Activated CD8-positive, alpha-beta memory T cell treated with anti-CD3 and anti-CD28 coated beads, Interleukin-2, amount 10 ng/mL, durations not matched to agents 7 days and 5 days (primary cell): Measurements from ENCODE around the gene C1orf210. TPM values are rescaled to one million over a fixed set of nuclear protein-coding genes. Genes with fewer than 3 reads are reported as not detected.

Source experiments
- ATAC-seq: fragments of 150-1000 bp; cut with Tn5 transposase; one replicate; pipeline ENCODE4 v1.10.0; 2021; ENCODE audit warnings: moderate library complexity
- CTCF ChIA-PET: fragments of 350-600 bp; sonication (Branson Sonifier 250); formaldehyde crosslinking; loops from one replicate; lab custom pipeline; 2021; ENCODE audit warnings: antibody characterized with exemption; lab: Charles Lee
- DNase-seq: peaks from one replicate; pipeline ENCODE4 v3.0.0-alpha.2; 2020
- H3K27ac Mint-ChIP-seq: one replicate; pipeline ENCODE4 v1.8.0; 2021; ENCODE audit warnings: mild to moderate bottlenecking, mixed read lengths
- H3K27me3 Mint-ChIP-seq: one replicate; pipeline ENCODE4 v1.8.0; 2021; ENCODE audit warnings: mixed read lengths
- H3K36me3 Mint-ChIP-seq: one replicate; pipeline ENCODE4 v1.8.0; 2021; ENCODE audit warnings: mild to moderate bottlenecking, mixed read lengths
- H3K4me1 Mint-ChIP-seq: one replicate; pipeline ENCODE4 v1.8.0; 2021; ENCODE audit warnings: mixed read lengths
- H3K4me3 Mint-ChIP-seq: one replicate; pipeline ENCODE4 v1.8.0; 2021; ENCODE audit warnings: mild to moderate bottlenecking, moderate library complexity, mixed read lengths
- H3K9me3 Mint-ChIP-seq: one replicate; pipeline ENCODE4 v1.8.0; 2022; ENCODE audit warnings: low read depth, mixed read lengths
- total RNA-seq, 2 experiments: library from RNA; stranded (reverse); gene quantifications; one replicate each; pipeline ENCODE4 v1.2.3, GENCODE V29; 2021

C1orf210 gene
- total RNA-seq, 2 experiments from 2014 or later, result not detected

DNA sequence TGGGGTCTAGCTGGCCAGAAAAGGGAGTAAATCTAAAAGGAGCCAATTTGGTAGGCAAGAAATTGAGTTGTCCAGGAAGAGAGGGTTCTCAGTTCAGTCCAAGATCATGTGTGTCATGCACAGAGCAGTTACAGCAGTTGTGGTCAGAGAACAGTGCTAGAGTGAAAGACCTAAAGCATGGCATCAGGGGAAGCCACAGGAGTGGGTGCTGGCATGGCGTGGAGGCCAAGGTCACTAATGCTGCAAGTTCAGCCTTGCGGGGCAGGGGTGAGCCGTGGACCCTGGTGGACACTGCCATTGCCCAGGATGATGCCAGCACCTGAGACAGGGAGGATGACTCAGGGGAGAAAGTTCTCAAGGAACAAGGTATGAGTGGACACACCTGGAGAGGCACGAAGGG is 32.2 kb downstream of the C1orf210 start:
- CTCF ChIA-PET, result no interaction called here
- H3K9me3 Mint-ChIP-seq, result no peaks in the 10 kb centered on the region
- no peaks in the 10 kb centered on the region for H3K36me3 Mint-ChIP-seq
- H3K27me3 Mint-ChIP-seq, result peaks cover 30% of the 10 kb centered on the region
- H3K27ac Mint-ChIP-seq, result no peak overlapping the region
- no peak overlapping the region for H3K4me3 Mint-ChIP-seq
- no peaks in the 10 kb centered on the region for H3K4me1 Mint-ChIP-seq
- DNase-seq (peak; percentile 31), ATAC-seq (no peak)

DNA sequence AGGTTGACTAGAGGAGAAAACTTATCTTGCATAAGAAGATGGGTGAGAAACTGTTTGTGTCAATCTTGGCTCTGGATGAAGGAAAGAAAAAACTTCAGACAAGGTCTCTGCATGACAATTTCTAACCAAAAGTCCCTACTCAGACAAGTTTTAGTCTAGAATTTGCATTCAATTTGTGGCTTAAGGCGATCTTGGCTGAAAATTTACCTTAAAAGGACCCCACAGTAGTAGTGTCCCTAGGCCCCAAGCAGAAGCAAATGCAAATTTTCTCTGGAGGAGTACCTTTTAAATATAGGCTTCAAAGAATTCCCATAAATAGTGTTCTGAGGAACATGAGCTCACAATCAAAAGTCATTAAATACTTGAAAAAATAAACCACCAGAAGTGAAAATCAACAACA is 33.2 kb downstream of the C1orf210 start:
- peaks cover 2% of the 10 kb centered on the region for H3K9me3 Mint-ChIP-seq
- no peak for DNase-seq
- H3K36me3 Mint-ChIP-seq, result peaks cover 1% of the 10 kb centered on the region
- H3K27me3 Mint-ChIP-seq, result peaks cover 31% of the 10 kb centered on the region
- no peaks in the 10 kb centered on the region for H3K4me1 Mint-ChIP-seq
- H3K27ac Mint-ChIP-seq, result no peak overlapping the region
- H3K4me3 Mint-ChIP-seq, result no peak overlapping the region
- CTCF ChIA-PET, result interaction anchor here (1.8 kb wide), 1 partner anchor 14 kb away, joined by 4 read pairs; no protein-coding TSS in a partner anchor
- no peak for ATAC-seq

DNA sequence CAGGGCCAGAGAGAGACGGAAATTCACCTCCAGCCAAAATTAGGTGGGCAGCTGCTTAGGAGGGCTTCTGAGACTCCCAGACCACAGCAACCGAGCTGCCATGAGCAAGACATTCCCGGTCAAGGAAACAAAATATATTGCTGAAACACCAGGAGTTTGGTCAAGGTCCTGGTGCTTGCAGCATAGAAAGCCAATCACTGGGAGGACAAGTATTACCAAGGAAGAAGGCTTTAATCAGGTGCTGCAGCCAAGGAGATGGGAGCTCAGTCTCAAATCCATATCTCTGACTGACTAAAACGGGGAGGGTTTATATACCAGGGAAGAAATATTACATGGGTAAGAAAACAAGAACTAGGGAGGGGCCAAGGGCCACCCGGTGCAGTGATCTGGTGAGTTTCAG is 34.4 kb downstream of the C1orf210 start:
- peaks cover 43% of the 10 kb centered on the region for H3K27me3 Mint-ChIP-seq
- peaks cover 4% of the 10 kb centered on the region for H3K36me3 Mint-ChIP-seq
- H3K27ac Mint-ChIP-seq, result no peak overlapping the region
- H3K9me3 Mint-ChIP-seq, result peaks cover 5% of the 10 kb centered on the region
- CTCF ChIA-PET, result interaction anchor here (1.8 kb wide), 1 partner anchor 12 kb away, joined by 4 read pairs; no protein-coding TSS in a partner anchor
- peak; percentile 25 for DNase-seq
- H3K4me1 Mint-ChIP-seq, result no peaks in the 10 kb centered on the region
- no peak for ATAC-seq
- H3K4me3 Mint-ChIP-seq, result no peak overlapping the region

DNA sequence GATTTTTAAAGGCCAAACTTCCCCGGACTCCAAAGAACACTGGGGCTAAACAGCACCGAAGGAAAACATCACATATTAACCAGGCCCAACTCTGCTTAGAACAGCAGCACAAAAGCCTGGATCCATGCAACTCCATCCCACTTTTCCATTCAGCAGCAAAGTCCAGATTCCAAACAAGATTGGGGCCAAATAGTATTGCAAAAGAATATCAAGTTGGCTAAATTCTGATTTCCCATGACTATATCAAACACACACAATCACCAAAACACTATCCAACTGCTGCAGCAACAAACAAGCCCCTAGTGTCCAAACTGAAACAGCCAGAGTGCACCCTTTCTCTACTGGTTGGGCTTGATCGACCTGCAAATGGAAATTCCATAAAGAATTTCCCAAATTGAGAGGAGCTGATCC is 35.0 kb downstream of the C1orf210 start:
- DNase-seq (no peak), ATAC-seq (no peak)
- Mint-ChIP-seq H3K4me1 (no peaks in the 10 kb centered on the region), H3K4me3 (no peak overlapping the region), H3K27me3 (peaks cover 49% of the 10 kb centered on the region), H3K9me3 (peaks cover 5% of the 10 kb centered on the region), H3K36me3 (peaks cover 4% of the 10 kb centered on the region), H3K27ac (no peak overlapping the region)
- CTCF ChIA-PET, result no interaction called here

DNA sequence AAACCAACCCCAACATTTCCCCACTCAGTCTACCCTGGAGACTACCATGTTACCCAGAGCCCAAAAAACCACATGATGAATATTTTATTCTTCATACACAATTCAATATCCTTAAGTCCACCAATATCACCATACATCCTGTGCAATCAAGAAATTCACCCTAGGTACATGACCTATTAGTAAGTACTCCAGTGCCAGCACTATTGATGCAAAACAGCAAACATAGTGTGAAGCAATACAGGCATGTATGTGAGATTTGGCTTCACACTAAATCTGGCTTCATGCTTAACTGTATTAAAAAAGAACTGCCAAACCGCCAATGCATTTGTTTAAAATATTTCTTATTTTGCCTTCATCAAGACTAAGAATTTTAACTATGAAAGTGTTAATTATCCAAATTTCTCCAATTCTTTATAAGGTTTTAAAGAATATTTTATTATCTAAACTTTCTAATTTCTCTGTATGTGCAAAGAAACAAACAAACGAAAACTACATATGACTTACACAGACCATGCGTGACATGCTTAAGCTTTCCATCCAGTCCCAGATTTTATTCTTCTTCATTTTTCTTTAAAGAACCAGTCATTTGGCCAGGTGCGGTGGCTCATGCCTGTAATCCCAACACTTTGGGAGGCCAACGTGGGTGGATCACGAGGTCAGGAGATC is 38.0 kb downstream of the C1orf210 start:
- ATAC-seq, result no peak
- CTCF ChIA-PET, result interaction anchor here (0.7 kb wide), 1 partner anchor 235 kb away, joined by 3 read pairs; no protein-coding TSS in a partner anchor
- no peak for DNase-seq
- Mint-ChIP-seq H3K36me3 (peaks cover 4% of the 10 kb centered on the region), H3K4me1 (no peaks in the 10 kb centered on the region), H3K9me3 (peaks cover 5% of the 10 kb centered on the region), H3K27me3 (peaks cover 42% of the 10 kb centered on the region), H3K4me3 (no peak overlapping the region), H3K27ac (no peak overlapping the region)

DNA sequence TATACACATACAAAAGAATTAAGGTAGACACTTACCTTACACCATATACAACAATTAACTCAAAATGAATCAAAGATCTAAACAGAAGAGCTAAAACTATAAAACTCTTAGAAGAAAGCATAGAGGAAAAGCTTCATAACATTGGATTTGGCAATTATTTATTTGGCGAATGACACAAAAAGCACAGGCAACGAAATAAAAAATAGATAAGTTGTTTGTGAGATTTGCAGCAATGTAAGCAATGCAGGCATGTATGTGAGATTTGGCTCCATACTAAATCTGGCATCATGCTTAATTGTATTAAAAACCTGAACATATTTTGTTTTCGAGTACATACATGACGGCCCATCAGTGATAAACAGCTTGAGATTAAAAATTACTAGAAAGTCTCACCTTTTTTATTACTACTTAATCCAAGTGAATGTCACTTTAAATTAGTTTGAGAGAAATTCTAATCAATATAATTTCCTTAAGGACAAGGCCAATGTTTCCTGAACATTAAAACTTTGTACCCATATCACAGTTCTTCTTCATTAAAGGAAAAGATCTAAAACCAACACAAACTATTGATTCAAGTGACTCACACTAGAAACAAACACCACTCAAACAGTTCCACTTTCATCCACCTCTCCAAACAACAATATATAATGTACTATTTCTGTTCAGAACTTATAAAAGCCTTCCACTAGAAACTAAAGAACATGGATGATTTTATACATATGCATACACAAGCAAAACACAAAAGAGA is 38.7 kb downstream of the C1orf210 start:
- ATAC-seq, result no peak
- Mint-ChIP-seq H3K36me3 (peaks cover 4% of the 10 kb centered on the region), H3K27me3 (peaks cover 44% of the 10 kb centered on the region), H3K27ac (no peak overlapping the region), H3K9me3 (peaks cover 5% of the 10 kb centered on the region), H3K4me3 (no peak overlapping the region), H3K4me1 (no peaks in the 10 kb centered on the region)
- CTCF ChIA-PET, result no interaction called here
- no peak for DNase-seq

DNA sequence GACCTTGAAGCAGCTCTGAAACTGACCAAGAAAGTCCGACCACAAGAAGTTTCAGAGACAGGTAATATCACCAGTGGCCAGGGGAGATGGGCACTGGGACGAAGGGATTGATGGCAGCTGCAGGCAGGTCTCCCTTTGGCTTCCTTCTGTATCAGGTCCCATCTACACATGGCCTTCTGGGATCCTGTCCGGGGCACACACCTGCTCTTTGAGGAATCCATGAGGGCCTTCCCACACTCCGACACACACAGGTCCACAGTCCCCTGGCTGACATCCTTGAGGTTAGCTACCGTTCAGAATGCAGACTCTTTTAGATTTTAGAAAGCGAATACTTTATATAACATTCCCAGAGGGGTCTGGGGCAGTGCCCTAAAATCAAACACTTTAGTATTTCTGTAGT is 42.1 kb downstream of the C1orf210 start:
- Mint-ChIP-seq H3K4me1 (peaks cover 4% of the 10 kb centered on the region), H3K27me3 (peaks cover 30% of the 10 kb centered on the region), H3K36me3 (peaks cover 6% of the 10 kb centered on the region), H3K27ac (no peak overlapping the region), H3K4me3 (no peak overlapping the region), H3K9me3 (peaks cover 5% of the 10 kb centered on the region)
- no peak for DNase-seq
- CTCF ChIA-PET, result interaction anchor here (1.2 to 2.4 kb wide), 3 partner anchors 15 to 171 kb away, joined by 3 to 10 read pairs (median 6); no protein-coding TSS in a partner anchor
- ATAC-seq, result no peak

DNA sequence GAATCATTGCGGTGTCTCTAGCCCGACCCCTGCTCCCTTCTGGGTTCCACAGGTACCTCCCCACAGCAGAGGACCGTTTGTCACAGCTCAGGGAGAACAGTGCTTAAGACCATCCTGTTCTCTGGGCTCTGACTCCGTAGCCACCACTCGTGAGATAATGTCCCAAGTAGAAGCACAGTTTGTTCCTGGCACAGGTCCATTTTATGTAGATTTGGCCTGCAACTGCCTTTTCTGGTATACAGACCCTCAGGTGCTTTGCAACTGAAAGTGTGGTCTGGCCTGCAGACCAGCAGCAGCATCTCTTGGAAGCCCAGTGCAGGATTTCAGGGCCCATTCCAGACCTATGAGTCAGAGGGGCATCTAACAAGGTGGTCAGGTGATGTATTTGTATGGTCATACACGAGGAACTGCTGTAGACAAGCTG is 44.0 kb downstream of the C1orf210 start:
- Mint-ChIP-seq H3K27ac (no peak overlapping the region), H3K27me3 (peaks cover 21% of the 10 kb centered on the region), H3K9me3 (no peaks in the 10 kb centered on the region), H3K4me1 (peaks cover 4% of the 10 kb centered on the region), H3K36me3 (peaks cover 1% of the 10 kb centered on the region), H3K4me3 (no peak overlapping the region)
- CTCF ChIA-PET, result interaction anchor here (2.4 kb wide), 1 partner anchor 15 kb away, joined by 6 read pairs; no protein-coding TSS in a partner anchor
- ATAC-seq (no peak), DNase-seq (no peak)

DNA sequence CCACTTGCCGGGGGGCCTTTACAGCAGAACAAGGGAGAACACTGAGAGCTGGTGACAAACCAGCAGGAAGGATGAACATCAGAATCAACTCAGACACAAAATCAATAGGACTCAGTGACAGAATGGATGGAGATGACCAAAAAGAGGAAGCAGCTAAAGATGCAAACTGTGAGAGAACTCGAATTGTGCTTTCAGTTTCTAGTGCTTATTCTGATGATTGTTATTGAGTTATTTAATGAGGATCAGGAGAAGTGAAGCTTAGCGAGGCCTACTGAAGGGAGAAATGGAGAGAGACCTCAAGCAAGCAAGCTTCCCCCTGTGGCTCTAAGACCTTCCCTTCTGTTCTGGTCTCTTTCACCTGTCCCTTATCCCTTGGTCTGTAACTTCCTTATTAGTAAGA is 45.9 kb downstream of the C1orf210 start:
- H3K36me3 Mint-ChIP-seq, result peaks cover 1% of the 10 kb centered on the region
- ATAC-seq (no peak), DNase-seq (no peak)
- H3K27ac Mint-ChIP-seq, result no peak overlapping the region
- H3K4me3 Mint-ChIP-seq, result no peak overlapping the region
- no peaks in the 10 kb centered on the region for H3K9me3 Mint-ChIP-seq
- H3K27me3 Mint-ChIP-seq, result peaks cover 7% of the 10 kb centered on the region
- H3K4me1 Mint-ChIP-seq, result peaks cover 4% of the 10 kb centered on the region
- CTCF ChIA-PET, result interaction anchor here (1.2 to 3.5 kb wide), 3 partner anchors 12 to 175 kb away, joined by 4 to 18 read pairs (median 4); no protein-coding TSS in a partner anchor

DNA sequence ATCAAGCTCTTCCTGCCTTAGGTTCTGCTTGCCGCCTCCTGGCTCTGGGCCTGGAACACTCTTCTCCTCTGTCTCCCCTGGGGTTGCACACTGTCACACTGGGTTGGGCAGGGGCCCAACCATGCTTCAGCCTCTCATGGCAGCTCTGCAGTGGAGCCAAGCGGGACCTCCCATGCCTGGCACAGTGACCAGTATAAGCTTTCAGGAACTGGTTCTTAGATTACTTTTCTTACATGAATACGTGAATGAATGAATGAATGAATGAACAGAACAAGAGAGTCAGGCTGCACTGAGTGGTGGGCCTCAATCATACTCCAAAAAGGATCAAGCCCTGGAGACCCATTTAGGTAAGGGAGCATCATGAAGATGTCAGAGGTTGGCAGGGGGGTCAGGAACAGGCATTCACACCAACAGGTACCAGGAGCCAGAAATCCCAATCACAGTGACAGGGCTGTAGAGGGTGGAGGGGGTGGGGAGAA is 46.4 kb downstream of the C1orf210 start:
- Mint-ChIP-seq H3K9me3 (no peaks in the 10 kb centered on the region), H3K36me3 (peaks cover 1% of the 10 kb centered on the region), H3K4me1 (peaks cover 4% of the 10 kb centered on the region), H3K27ac (no peak overlapping the region), H3K27me3 (peaks cover 7% of the 10 kb centered on the region), H3K4me3 (no peak overlapping the region)
- no peak for ATAC-seq
- CTCF ChIA-PET, result interaction anchor here (0.7 to 3.5 kb wide), 5 partner anchors 12 to 180 kb away, joined by 4 to 18 read pairs (median 4); no protein-coding TSS in a partner anchor
- DNase-seq, result no peak

DNA sequence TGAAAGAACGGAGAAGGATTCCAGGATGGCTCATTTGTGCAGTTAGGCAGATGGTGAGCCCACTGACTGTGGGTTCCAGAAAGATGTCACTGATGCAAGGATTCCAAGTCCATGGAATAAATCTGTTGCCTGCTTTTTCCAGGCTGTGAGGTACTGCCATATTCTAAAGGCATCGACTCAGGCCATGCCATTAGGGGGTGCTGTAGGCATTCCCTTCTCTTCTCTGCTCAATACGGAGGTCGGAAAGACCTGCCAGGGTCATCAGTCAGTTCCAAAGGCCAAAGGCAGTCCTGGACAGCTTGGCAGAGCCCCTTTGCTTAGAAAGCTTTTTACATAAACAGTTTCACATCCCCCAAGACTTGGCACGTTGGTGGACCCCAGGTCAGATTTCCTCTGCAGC is 47.3 kb downstream of the C1orf210 start:
- H3K4me3 Mint-ChIP-seq, result no peak overlapping the region
- peaks cover 7% of the 10 kb centered on the region for H3K27me3 Mint-ChIP-seq
- DNase-seq (peak; percentile 65), ATAC-seq (peak; percentile 51)
- H3K27ac Mint-ChIP-seq, result no peak overlapping the region
- no peaks in the 10 kb centered on the region for H3K9me3 Mint-ChIP-seq
- CTCF ChIA-PET, result interaction anchor here (0.7 to 3.5 kb wide), 4 partner anchors 14 to 181 kb away, joined by 4 to 18 read pairs (median 4); no protein-coding TSS in a partner anchor
- H3K4me1 Mint-ChIP-seq, result peaks cover 4% of the 10 kb centered on the region
- peaks cover 1% of the 10 kb centered on the region for H3K36me3 Mint-ChIP-seq

DNA sequence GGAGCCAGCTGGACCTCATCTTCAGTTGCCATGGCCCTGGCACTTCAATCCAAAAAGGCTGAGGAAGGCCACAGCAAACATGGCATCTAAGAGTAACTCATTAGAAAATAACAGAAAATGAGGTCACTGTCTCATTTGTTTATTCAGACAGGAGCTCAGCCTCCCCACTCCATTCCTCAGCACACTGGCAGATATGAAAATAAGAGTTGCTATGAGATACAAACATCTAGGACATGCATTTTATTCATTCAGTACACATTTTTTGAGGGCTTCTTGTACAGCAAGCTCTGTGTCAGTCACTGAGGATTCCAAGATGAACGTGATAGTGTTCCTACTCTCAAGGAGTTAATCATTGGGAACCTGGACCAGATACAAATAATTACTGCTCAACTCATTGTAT is 48.3 kb downstream of the C1orf210 start:
- ATAC-seq (no peak), DNase-seq (no peak)
- Mint-ChIP-seq H3K36me3 (peaks cover 1% of the 10 kb centered on the region), H3K27me3 (peaks cover 5% of the 10 kb centered on the region), H3K27ac (no peak overlapping the region), H3K9me3 (no peaks in the 10 kb centered on the region), H3K4me1 (peaks cover 4% of the 10 kb centered on the region), H3K4me3 (no peak overlapping the region)
- CTCF ChIA-PET, result interaction anchor here (3.5 kb wide), 1 partner anchor 178 kb away, joined by 18 read pairs; no protein-coding TSS in a partner anchor

DNA sequence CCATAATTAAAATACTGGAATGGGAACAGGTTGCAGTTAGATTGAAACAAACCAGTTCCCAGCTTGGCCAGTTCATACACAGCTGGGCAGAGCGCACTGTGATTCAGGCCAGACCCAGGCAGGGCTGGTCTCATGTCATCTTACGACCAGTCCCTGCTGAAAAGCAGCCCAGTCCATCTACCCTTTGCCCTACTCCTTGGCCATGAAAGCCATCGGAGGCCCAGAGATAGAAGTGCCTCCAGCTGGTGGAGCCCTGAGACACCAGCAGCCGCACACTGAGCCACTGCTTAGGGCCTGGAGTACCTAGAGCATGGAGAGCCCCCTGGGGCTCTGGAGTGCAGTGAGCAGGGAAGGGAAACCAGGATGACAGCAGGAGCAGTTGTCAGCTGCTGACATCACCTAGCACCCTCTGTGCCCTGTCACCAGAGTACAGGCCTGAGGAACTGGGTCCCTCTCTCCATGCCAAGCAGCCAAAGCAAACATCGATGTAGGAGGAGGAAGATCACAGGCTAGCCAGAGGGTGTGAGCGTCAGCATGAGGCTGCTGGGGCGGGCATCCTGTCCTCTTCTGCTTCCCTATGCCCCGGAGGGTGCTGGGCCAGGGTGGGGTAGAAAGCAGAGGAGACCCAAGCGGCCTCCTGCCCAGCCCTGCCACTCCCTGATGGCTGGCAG is 49.8 kb downstream of the C1orf210 start:
- Mint-ChIP-seq H3K36me3 (peaks cover under 1% of the 10 kb centered on the region), H3K27me3 (no peaks in the 10 kb centered on the region), H3K27ac (no peak overlapping the region), H3K4me3 (no peak overlapping the region), H3K4me1 (peaks cover 4% of the 10 kb centered on the region), H3K9me3 (no peaks in the 10 kb centered on the region)
- CTCF ChIA-PET, result no interaction called here
- DNase-seq, result no peak
- ATAC-seq, result no peak
